GM19043 (cell line): ENCODE measurements around the gene GJC2.

Experiments used
- ATAC-seq: cut with Tn5 transposase; IDR thresholded peaks from one replicate; pipeline ENCODE4 v1.9.1; 2021; ENCODE audit warnings: low read depth; ENCODE audit not compliant: unreplicated experiment

Gene GJC2

GRCh38 chr1:228112617-228113016 lies 37.1 kb upstream of the GJC2 start:
- no peak for ATAC-seq

DNA sequence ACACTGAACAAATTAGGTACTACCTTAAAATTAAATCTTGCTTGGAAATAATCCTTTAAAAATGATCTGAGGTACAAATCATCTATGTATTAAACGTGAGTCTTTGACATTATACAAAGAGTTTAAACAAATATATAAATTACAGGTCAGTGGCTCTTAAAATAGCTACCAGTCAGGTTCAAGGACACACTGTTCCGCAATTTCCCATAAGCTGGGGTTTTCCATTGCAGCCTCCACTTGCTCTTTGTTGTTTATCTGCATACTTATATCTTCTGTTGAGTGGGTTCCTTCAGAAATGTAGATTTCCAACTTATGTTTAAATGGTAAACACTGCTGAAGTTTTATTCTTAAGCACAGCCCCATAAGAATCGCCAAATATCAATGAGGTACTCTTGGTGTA lies 34.9 kb upstream of the GJC2 start:
- no peak for ATAC-seq

GRCh38 chr1:228117335-228117734 lies 32.4 kb upstream of the GJC2 start:
- no peak for ATAC-seq

GRCh38 chr1:228118040-228118439 lies 31.7 kb upstream of the GJC2 start:
- no peak for ATAC-seq

GRCh38 chr1:228120351-228120750 lies 29.4 kb upstream of the GJC2 start:
- ATAC-seq, result no peak

DNA sequence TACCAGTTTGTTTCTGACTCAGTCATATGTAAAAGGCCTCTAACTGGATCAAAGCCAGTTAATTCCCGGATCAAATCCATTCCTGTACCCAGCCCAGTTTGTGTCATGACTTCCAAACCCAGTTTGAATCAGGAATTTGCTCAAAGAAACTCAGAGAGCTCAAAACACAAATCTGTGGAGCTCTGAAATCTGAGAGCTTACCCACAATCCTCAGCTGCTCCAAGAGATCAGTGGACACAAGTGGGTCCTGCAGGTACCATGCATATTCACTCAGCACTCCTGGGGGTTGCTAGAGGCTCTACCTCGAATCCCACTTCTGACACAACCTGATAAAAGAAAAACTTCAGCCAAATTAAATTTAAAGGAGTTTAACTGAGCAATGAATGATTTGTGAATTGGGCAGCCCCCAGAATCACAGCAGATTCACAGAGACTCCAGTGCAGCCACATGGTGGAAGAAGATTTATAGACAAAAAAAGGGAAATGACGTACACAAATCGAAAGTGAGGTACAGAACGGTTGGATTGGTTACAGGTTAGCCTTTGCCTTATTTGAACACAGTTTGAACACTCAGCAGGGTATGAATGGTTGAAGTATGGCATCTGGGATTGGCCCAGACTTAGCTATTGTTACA lies 28.8 kb upstream of the GJC2 start:
- no peak for ATAC-seq

- no peak for ATAC-seq
Measured at GRCh38 chr1:228122921-228123441, 26.7 kb upstream of the GJC2 start.

GRCh38 chr1:228123505-228123904 lies 26.2 kb upstream of the GJC2 start:
- ATAC-seq, result no peak

GRCh38 chr1:228125185-228125584 lies 24.5 kb upstream of the GJC2 start:
- no peak for ATAC-seq

DNA sequence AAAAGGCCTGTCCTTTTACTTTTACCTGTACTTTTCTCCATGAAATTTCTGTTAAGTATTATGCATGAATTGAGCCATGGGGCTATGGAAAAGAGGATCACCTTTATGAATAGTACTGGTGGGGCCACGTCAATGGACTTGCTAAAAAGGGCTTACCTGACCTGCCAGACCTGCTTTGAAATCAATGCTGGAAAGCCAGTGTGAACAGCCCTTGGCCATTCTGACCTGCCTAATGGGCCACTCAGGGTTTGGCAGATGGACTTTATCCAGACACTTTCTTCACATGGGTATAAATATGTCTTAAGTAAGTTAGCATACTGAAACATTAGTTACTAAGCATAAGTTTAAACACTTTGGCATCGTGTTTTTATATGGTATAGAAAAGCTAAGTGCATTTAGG lies 18.0 kb upstream of the GJC2 start:
- no peak for ATAC-seq

DNA sequence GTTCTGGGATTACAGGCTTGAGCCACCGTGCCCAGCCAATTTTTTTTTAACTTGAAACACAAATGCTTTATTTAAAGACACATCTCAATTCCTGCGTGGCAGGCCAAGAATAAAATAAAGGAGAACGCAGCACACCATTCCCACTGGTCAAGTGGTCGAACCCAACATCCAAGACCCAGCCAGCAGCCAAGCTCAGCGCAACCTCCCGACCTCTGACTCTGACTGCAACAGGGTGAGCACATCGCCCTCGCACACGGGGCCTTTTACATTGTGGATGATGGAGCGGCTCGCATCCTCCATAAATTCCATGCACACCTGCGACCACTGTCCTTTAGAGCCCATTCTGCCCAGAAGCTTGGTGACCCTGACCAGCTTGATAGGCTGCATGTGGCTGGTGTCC lies 15.1 kb upstream of the GJC2 start:
- no peak for ATAC-seq

GRCh38 chr1:228136901-228137300 lies 12.8 kb upstream of the GJC2 start:
- no peak for ATAC-seq

GRCh38 chr1:228139406-228139930 lies 10.3 kb upstream of the GJC2 start:
- no peak for ATAC-seq

GRCh38 chr1:228139931-228140723 lies 9.6 kb upstream of the GJC2 start, which contains the start of gene GUK1:
GUK1 (plus strand) TSS chr1:228140279; CDS start chr1:228140303, 24 bp downstream.
- peak; percentile 88 for ATAC-seq

GRCh38 chr1:228140724-228141225 lies 9.0 kb upstream of the GJC2 start:
- ATAC-seq, result no peak

- ATAC-seq, result no peak
Measured at GRCh38 chr1:228141226-228142044, 8.3 kb upstream of the GJC2 start.

DNA sequence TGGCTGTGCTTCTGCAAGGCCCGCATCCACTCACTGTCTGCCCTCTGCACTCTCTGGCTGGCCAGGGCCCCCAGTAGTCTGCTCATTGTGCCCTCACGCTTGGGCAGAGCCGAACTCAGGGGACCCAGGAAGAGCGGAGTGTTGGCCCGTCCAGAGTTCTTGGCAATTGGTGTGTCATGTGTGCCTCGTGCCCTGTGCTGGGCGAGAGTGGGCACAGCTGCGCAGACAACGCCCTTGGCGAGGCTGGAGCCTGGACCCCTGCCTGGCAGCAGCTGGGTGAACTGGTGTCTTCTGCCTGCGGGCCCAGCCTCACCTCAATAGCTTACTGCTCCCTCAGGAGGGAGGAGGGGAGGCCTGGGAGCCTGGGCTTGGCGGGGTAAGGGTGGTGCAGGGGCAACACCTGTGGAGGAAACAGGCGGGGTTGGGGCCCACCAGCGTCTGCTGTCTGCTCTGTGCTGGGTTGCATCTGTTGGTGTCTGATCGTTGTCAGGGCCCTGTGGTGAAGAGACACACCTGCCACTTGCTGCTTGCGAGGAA lies 7.5 kb upstream of the GJC2 start:
- ATAC-seq, result no peak

GRCh38 chr1:228142701-228143136 lies 7.0 kb upstream of the GJC2 start:
- no peak for ATAC-seq

- ATAC-seq, result no peak
Measured at GRCh38 chr1:228143480-228144192, 6.1 kb upstream of the GJC2 start.
